Neural cell (in vitro differentiated cells): ENCODE data around the gene HAPSTR1. TPM values are rescaled to one million over a fixed set of nuclear protein-coding genes. Genes with fewer than 3 reads are reported as not detected.
"Not testable (repeated sequence)": the region's sequence is repeated elsewhere in the genome, so short reads cannot be mapped to it uniquely, and the experiment has no call there.

Experiments used
- H2AFZ ChIP-seq: fragments of 200-600, 300-800 bp; sonication (generic), shearing (Covaris generic); 2 replicates; pipeline ENCODE4 v1.6.0; 2014; ENCODE audit warnings: low read depth, mild to moderate bottlenecking, antibody characterized with exemption, low read length, moderate library complexity
- H3F3A ChIP-seq: fragments of 200-600 bp; shearing (Covaris generic); 2 replicates; pipeline ENCODE4 v1.6.1; 2016; ENCODE audit warnings: mild to moderate bottlenecking, moderate library complexity, mixed read lengths, antibody characterized with exemption, low read length; ENCODE audit not compliant: insufficient read depth, poor library complexity, severe bottlenecking
- H3K27ac ChIP-seq: fragments of 200-600, 300-800 bp; sonication (generic), shearing (Covaris generic); 2 replicates; pipeline ENCODE4 v1.5.1; 2014; ENCODE audit warnings: mild to moderate bottlenecking, low read length, moderate library complexity
- H3K27me3 ChIP-seq: fragments of 300-800, 200-600 bp; sonication (generic), shearing (Covaris generic); 2 replicates; pipeline ENCODE4 v1.6.0; 2014; ENCODE audit warnings: mild to moderate bottlenecking, low read depth, low read length, moderate library complexity; ENCODE audit not compliant: insufficient read depth
- H3K36me3 ChIP-seq: fragments of 300-800, 200-600 bp; sonication (generic), shearing (Covaris generic); 2 replicates; pipeline ENCODE4 v1.5.1; 2014; ENCODE audit warnings: mild to moderate bottlenecking, antibody characterized with exemption, low read length, moderate library complexity; ENCODE audit not compliant: insufficient read depth
- H3K4me2 ChIP-seq: fragments of 300-800, 200-600 bp; sonication (generic), shearing (Covaris generic); 2 replicates; pipeline ENCODE4 v1.6.0; 2014; ENCODE audit warnings: mild to moderate bottlenecking, low read length
- H3K4me3 ChIP-seq: fragments of 300-800, 200-600 bp; sonication (generic), shearing (Covaris generic); 2 replicates; pipeline ENCODE4 v1.5.1; 2014; ENCODE audit warnings: mild to moderate bottlenecking, low read length, moderate library complexity
- H3K79me2 ChIP-seq: fragments of 200-600 bp; shearing (Covaris generic); replicated peaks from 2 replicates; pipeline ENCODE4 v1.6.0; 2014; ENCODE audit warnings: mild to moderate bottlenecking, low read length, moderate library complexity; ENCODE audit not compliant: insufficient read depth
- H3K9ac ChIP-seq: fragments of 300-800, 200-600 bp; sonication (generic), shearing (Covaris generic); 2 replicates; pipeline ENCODE4 v1.6.1; 2016; ENCODE audit warnings: mild to moderate bottlenecking, low read length, mixed read lengths
- H3K9me2 ChIP-seq: fragments of 200-600 bp; shearing (Covaris generic); 2 replicates; pipeline ENCODE4 v1.6.1; 2016; ENCODE audit warnings: mild to moderate bottlenecking, low read length, mixed read lengths; ENCODE audit not compliant: insufficient read depth
- H3K9me3 ChIP-seq: fragments of 200-600, 300-800 bp; sonication (generic), shearing (Covaris generic); 2 replicates; pipeline ENCODE4 v1.6.1; 2016; ENCODE audit warnings: mild to moderate bottlenecking, mixed run types, low read length, moderate library complexity, mixed read lengths
- H4K20me1 ChIP-seq: fragments of 200-600 bp; shearing (Covaris generic); 2 replicates; pipeline ENCODE4 v1.6.1; 2016; ENCODE audit warnings: mild to moderate bottlenecking, mixed run types; ENCODE audit not compliant: insufficient read depth
- EP300 ChIP-seq: fragments of 450-650 bp; conservative IDR thresholded peaks from 2 replicates; pipeline ENCODE4 v1.6.1; 2014; ENCODE audit warnings: antibody characterized with exemption, mild to moderate bottlenecking, moderate library complexity; ENCODE audit not compliant: poor library complexity, severe bottlenecking
- EZH2 ChIP-seq: fragments of 200-600, 300-800 bp; shearing (Covaris generic), sonication (generic); IDR thresholded peaks from 2 replicates; pipeline ENCODE4 v1.6.1; 2014; ENCODE audit warnings: antibody characterized with exemption, low read length, borderline replicate concordance, mild to moderate bottlenecking; ENCODE audit not compliant: insufficient read depth, poor library complexity, severe bottlenecking
- MXI1 ChIP-seq: fragments of 450-650 bp; conservative IDR thresholded peaks from 2 replicates; pipeline ENCODE4 v1.6.1; 2014; ENCODE audit warnings: antibody characterized with exemption, mild to moderate bottlenecking; ENCODE audit not compliant: poor library complexity, severe bottlenecking
- POLR2AphosphoS5 ChIP-seq: IDR thresholded peaks from 2 replicates; pipeline ENCODE4 v1.6.1; 2012
- RAD21 ChIP-seq: fragments of 450-650 bp; conservative IDR thresholded peaks from 2 replicates; pipeline ENCODE4 v1.6.1; 2014; ENCODE audit warnings: antibody characterized with exemption, mild to moderate bottlenecking, moderate library complexity
- SMC3 ChIP-seq: fragments of 450-650 bp; conservative IDR thresholded peaks from 2 replicates; pipeline ENCODE4 v1.6.1; 2014; ENCODE audit warnings: antibody characterized with exemption, mild to moderate bottlenecking, moderate library complexity; ENCODE audit not compliant: poor library complexity
- TAF1 ChIP-seq: IDR thresholded peaks from 2 replicates; pipeline ENCODE4 v1.6.1; 2012; ENCODE audit warnings: low read depth
- polyA plus RNA-seq: library from polyadenylated mRNA; depleted of rRNA; stranded (reverse); fragments of >200 nt; gene quantifications from 2 replicates; pipeline ENCODE4 v1.2.3, GENCODE V29; 2014
- TF ChIP-seq, protein P1 (sequence below): fragments of 450-650 bp; IDR thresholded peaks from 2 replicates; pipeline ENCODE4 v1.5.1; 2014; ENCODE audit warnings: antibody characterized with exemption, mild to moderate bottlenecking, moderate library complexity; ENCODE audit not compliant: poor library complexity, severe bottlenecking
- TF ChIP-seq, protein P2 (sequence below): IDR thresholded peaks from 2 replicates; pipeline ENCODE4 v1.6.1; 2012; ENCODE audit warnings: borderline replicate concordance

Gene HAPSTR1
- polyA plus RNA-seq, 1 donor from 2014 or later, result 60.7 TPM

DNA sequence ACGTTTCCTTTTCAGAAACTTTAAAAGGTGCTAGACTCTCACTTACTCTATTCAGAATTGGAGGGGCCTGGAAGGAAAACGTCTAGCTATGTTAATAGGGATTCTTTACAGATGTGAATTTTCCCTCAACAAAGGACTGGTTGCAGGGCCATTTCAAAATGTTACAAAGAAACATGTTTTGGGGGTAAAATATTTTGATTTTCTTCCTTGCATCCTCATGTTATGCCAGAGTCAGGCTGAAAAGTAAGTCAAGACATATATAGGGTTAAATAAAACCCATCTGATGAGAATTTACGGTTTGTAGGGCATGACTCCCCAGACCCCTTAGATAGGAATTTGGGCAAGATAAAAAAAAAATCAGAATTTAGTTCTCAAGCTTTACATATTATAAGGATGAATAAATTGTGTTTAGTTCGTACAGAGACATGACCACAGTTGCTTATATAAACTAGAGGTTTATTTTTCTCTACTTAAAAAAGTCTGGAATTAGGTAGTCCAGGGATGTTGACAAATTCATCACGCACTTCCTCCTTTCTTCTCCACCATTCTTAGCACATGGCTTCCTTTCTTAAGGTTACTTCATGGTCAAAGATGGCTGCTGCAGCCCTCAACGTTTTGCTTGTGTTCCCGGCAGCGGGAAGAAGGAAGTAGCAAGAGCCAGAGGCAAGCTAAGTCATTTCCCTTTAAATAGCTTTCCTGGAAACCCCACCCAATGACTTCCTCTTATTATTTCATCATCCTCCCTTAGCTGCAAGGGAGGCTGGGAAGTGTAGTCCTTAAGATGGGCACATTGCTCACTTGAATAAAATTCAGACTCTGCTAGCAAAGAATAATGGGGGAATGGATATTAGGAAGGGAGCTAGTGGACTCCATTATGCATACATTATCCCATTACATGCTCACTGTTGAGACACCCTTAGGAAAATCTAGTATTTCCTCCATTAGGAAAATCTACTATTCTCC lies 12.7 kb upstream of the HAPSTR1 start:
- not testable (repeated sequence) for H3K9me3 ChIP-seq, H3K79me2 ChIP-seq, H3K4me2 ChIP-seq, H3K27me3 ChIP-seq, H2AFZ ChIP-seq, H3K36me3 ChIP-seq, H3K27ac ChIP-seq, H3F3A ChIP-seq, H3K9ac ChIP-seq, H4K20me1 ChIP-seq, H3K9me2 ChIP-seq, H3K4me3 ChIP-seq

DNA sequence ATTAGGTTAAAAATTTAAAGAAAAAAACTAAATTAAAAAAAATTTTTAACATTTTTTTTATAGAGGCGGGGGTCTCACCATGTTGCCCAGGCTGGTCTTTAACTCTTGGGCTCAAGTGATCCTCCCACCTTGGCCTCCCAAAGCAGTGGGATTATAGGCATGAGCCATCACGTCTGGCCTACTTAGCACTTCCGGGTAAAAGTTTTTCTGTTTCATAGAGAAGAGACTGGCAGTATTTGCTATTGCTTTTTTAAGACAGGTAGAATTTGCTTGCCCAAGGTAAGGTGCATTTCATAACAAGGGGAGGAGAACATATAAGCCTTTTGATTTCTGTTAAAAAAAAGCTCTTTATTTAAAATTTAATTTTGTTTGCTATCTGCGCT lies 12.0 kb upstream of the HAPSTR1 start:
- Histone ChIP-seq H3K36me3 (no peaks in the 10 kb centered on the region), H4K20me1 (no peaks in the 10 kb centered on the region), H3K4me3 (no peak overlapping the region), H3K9me3 (no peaks in the 10 kb centered on the region), H3K9ac (no peak overlapping the region), H3K79me2 (no peaks in the 10 kb centered on the region), H3K9me2 (no peaks in the 10 kb centered on the region), H2AFZ (no peak overlapping the region), H3K4me2 (no peak overlapping the region), H3K27me3 (no peaks in the 10 kb centered on the region), H3K27ac (no peak overlapping the region), H3F3A (no peaks in the 10 kb centered on the region)
- no peak for TF ChIP-seq TAF1
- TF ChIP-seq EP300, result no peak
- no peak for TF ChIP-seq MXI1
- TF ChIP-seq, protein P1, sequence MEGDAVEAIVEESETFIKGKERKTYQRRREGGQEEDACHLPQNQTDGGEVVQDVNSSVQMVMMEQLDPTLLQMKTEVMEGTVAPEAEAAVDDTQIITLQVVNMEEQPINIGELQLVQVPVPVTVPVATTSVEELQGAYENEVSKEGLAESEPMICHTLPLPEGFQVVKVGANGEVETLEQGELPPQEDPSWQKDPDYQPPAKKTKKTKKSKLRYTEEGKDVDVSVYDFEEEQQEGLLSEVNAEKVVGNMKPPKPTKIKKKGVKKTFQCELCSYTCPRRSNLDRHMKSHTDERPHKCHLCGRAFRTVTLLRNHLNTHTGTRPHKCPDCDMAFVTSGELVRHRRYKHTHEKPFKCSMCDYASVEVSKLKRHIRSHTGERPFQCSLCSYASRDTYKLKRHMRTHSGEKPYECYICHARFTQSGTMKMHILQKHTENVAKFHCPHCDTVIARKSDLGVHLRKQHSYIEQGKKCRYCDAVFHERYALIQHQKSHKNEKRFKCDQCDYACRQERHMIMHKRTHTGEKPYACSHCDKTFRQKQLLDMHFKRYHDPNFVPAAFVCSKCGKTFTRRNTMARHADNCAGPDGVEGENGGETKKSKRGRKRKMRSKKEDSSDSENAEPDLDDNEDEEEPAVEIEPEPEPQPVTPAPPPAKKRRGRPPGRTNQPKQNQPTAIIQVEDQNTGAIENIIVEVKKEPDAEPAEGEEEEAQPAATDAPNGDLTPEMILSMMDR, result no peak
- TF ChIP-seq, protein P2, sequence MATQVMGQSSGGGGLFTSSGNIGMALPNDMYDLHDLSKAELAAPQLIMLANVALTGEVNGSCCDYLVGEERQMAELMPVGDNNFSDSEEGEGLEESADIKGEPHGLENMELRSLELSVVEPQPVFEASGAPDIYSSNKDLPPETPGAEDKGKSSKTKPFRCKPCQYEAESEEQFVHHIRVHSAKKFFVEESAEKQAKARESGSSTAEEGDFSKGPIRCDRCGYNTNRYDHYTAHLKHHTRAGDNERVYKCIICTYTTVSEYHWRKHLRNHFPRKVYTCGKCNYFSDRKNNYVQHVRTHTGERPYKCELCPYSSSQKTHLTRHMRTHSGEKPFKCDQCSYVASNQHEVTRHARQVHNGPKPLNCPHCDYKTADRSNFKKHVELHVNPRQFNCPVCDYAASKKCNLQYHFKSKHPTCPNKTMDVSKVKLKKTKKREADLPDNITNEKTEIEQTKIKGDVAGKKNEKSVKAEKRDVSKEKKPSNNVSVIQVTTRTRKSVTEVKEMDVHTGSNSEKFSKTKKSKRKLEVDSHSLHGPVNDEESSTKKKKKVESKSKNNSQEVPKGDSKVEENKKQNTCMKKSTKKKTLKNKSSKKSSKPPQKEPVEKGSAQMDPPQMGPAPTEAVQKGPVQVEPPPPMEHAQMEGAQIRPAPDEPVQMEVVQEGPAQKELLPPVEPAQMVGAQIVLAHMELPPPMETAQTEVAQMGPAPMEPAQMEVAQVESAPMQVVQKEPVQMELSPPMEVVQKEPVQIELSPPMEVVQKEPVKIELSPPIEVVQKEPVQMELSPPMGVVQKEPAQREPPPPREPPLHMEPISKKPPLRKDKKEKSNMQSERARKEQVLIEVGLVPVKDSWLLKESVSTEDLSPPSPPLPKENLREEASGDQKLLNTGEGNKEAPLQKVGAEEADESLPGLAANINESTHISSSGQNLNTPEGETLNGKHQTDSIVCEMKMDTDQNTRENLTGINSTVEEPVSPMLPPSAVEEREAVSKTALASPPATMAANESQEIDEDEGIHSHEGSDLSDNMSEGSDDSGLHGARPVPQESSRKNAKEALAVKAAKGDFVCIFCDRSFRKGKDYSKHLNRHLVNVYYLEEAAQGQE, result no peak
- no peak for TF ChIP-seq RAD21
- TF ChIP-seq EZH2, result no peak
- TF ChIP-seq SMC3, result no peak
- TF ChIP-seq POLR2AphosphoS5, result no peak
